ENCODE measurements around the gene KRTAP29-1. TPM values are rescaled to one million over a fixed set of nuclear protein-coding genes. Genes with fewer than 3 reads are reported as not detected.

The KRTAP29-1 gene
- total RNA-seq, 4 donors from 2014 or later = 2.5 TPM; not detected in 3

GRCh38 chr17:41331606-41332005 lies 29.0 kb upstream of the KRTAP29-1 start:
- peak in 1 of 2 donors; percentile 39 for DNase-seq (ENCODE audit: low spot score in 2 of 2)
- intact Hi-C loops (cut with DNase I; ENCODE audit: low total_unique reads) = no loop called here
- H3K4me3 ChIP-seq (ENCODE audit: low read depth, poor library complexity, severe bottlenecking) = no peak overlapping the region
- WGBS, 2 donors = 85 to 90% methylated on average over 7 of the region's 7 CpGs
- TF ChIP-seq CTCF (IDR thresholded peaks at IDR 0.05) (no peak), POLR2A (IDR thresholded peaks at IDR 0.05) (no peak)

- DNase-seq (ENCODE audit: low spot score in 2 of 2) = peak in 1 of 2 donors; percentile 87
- WGBS, 2 donors = 51 to 53% methylated on average over 8 to 13 of the region's 13 CpGs
- no peak for TF ChIP-seq CTCF (IDR thresholded peaks at IDR 0.05)
- no peak for TF ChIP-seq POLR2A (IDR thresholded peaks at IDR 0.05)
- no peak overlapping the region for H3K4me3 ChIP-seq (ENCODE audit: low read depth, poor library complexity, severe bottlenecking)
- intact Hi-C loops (cut with DNase I; ENCODE audit: low total_unique reads) = loop anchor here (10.0 kb wide), 1 partner anchor 425 kb away; no protein-coding TSS in a partner anchor
These were observed 26.8 kb upstream of the KRTAP29-1 start for GRCh38 chr17:41329279-41329948.

GRCh38 chr17:41328207-41328606 lies 25.6 kb upstream of the KRTAP29-1 start:
- intact Hi-C loops (cut with DNase I; ENCODE audit: low total_unique reads) = loop anchor here (10.0 kb wide), 1 partner anchor 423 kb away; no protein-coding TSS in a partner anchor
- no peak overlapping the region for H3K4me3 ChIP-seq (ENCODE audit: low read depth, poor library complexity, severe bottlenecking)
- 92 to 94% methylated on average over 6 of the region's 7 CpGs for WGBS, 2 donors
- no peak for DNase-seq (ENCODE audit: low spot score in 2 of 2)
- no peak for TF ChIP-seq CTCF (IDR thresholded peaks at IDR 0.05)
- no peak for TF ChIP-seq POLR2A (IDR thresholded peaks at IDR 0.05)

GRCh38 chr17:41327411-41328120 lies 24.9 kb upstream of the KRTAP29-1 start:
- WGBS, 2 donors = 82 to 84% methylated on average over 7 to 8 of the region's 8 CpGs
- intact Hi-C loops (cut with DNase I; ENCODE audit: low total_unique reads) = loop anchor here (10.0 kb wide), 1 partner anchor 423 kb away; no protein-coding TSS in a partner anchor
- peak in 1 of 2 donors; percentile 80 for DNase-seq (ENCODE audit: low spot score in 2 of 2)
- TF ChIP-seq CTCF (IDR thresholded peaks at IDR 0.05) = no peak
- TF ChIP-seq POLR2A (IDR thresholded peaks at IDR 0.05) = no peak
- H3K4me3 ChIP-seq (ENCODE audit: low read depth, poor library complexity, severe bottlenecking) = no peak overlapping the region

- TF ChIP-seq POLR2A (IDR thresholded peaks at IDR 0.05) = no peak
- no peak for TF ChIP-seq CTCF (IDR thresholded peaks at IDR 0.05)
- peak in 1 of 2 donors; percentile 80 for DNase-seq (ENCODE audit: low spot score in 2 of 2)
- no peak overlapping the region for H3K4me3 ChIP-seq (ENCODE audit: low read depth, poor library complexity, severe bottlenecking)
- intact Hi-C loops (cut with DNase I; ENCODE audit: low total_unique reads) = loop anchor here (10.0 kb wide), 1 partner anchor 422 kb away; no protein-coding TSS in a partner anchor
- 73 to 76% methylated on average over 18 of the region's 18 CpGs for WGBS, 2 donors
These were observed 23.8 kb upstream of the KRTAP29-1 start for GRCh38 chr17:41326173-41327145.
